Ascending aorta (tissue), 2 donors: Measurements from ENCODE around the gene KANSL2. TPM values are rescaled to one million over a fixed set of nuclear protein-coding genes. Genes with fewer than 3 reads are reported as not detected.
A peak's percentile ranks its signal among the peaks of the same experiment; 100 is the strongest.

ENCODE experiments used
- DNase-seq, 2 donors: peaks; one replicate each; pipeline ENCODE4 v3.0.0-alpha.2; 2019; ENCODE audit warnings: low spot score in 2 of 2
- H3K27ac ChIP-seq, 2 donors: fragments of 200-600 bp; sonication (generic); one replicate each; pipeline ENCODE4 v1.5.1; 2016 to 2017; ENCODE audit warnings: mild to moderate bottlenecking in 1 of 2
- H3K27me3 ChIP-seq: fragments of 200-600 bp; sonication (generic); one replicate; pipeline ENCODE4 v1.5.1; 2017
- H3K36me3 ChIP-seq, 2 donors: fragments of 200-600 bp; sonication (generic); one replicate each; pipeline ENCODE4 v1.5.1; 2016
- H3K4me1 ChIP-seq, 2 donors: fragments of 200-600 bp; sonication (generic); one replicate each; pipeline ENCODE4 v1.5.1; 2016 to 2017; ENCODE audit warnings: mild to moderate bottlenecking in 1 of 2
- H3K4me3 ChIP-seq, 2 donors: fragments of 200-600 bp; sonication (generic); one replicate each; pipeline ENCODE4 v1.5.1; 2016 to 2017; ENCODE audit warnings: mild to moderate bottlenecking in 1 of 2
- H3K9me3 ChIP-seq, 2 donors: fragments of 200-600 bp; sonication (generic); one replicate each; pipeline ENCODE4 v1.5.1; 2016
- intact Hi-C: fragments of 100-400 bp; cut with DNase I; formaldehyde crosslinking; loops from one replicate; pipeline ENCODE4 v1.15.1; 2023
- total RNA-seq: library from RNA; depleted of rRNA; stranded (reverse); fragments of >200 nt; gene quantifications from one replicate; pipeline ENCODE4 v1.1.0, GENCODE V29; 2016
- TF ChIP-seq, protein P1 (sequence below), 3 experiments: fragments of 200-600 bp in 2 of 3; fragments of 450-650 bp in 1 of 3; sonication (generic) in 2 of 3; IDR thresholded peaks; one replicate each; pipeline ENCODE4 v1.5.1; 2016 to 2019; ENCODE audit warnings: antibody characterized with exemption in 3 of 3, mild to moderate bottlenecking in 1 of 3, moderate library complexity in 1 of 3

KANSL2 gene
- total RNA-seq, 1 donor from 2014 or later, result 30.1 TPM

DNA sequence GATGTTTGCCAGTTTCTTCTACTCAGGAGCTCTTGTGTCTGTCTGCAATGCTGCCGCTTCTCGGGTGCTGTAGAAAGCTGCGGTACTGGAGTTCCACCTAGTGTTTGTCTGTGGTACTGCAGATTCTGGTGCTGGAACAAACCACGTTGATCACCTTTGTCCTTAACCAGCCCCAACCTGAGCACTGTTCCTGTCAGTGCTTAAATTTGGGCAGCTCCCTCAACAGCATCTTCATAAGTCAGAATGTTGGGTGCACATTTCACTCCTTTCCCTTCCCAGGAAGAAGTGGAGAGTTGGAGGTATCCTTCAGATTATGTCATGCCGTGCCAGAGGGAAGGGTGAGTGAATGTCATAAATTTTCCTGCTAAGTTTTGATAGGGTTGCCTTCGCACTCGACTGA lies 63.5 kb downstream of the KANSL2 start:
- Histone ChIP-seq H3K4me3 (no peak overlapping the region), H3K9me3 (peaks cover 0 to 2% of the 10 kb centered on the region in 2 donors), H3K36me3 (no peaks in the 10 kb centered on the region), H3K27me3 (no peaks in the 10 kb centered on the region), H3K4me1 (no peaks in the 10 kb centered on the region), H3K27ac (no peak overlapping the region)
- intact Hi-C loops, result no loop called here
- DNase-seq, result peak in 1 of 2 donors; percentile 78
- TF ChIP-seq, protein P1, sequence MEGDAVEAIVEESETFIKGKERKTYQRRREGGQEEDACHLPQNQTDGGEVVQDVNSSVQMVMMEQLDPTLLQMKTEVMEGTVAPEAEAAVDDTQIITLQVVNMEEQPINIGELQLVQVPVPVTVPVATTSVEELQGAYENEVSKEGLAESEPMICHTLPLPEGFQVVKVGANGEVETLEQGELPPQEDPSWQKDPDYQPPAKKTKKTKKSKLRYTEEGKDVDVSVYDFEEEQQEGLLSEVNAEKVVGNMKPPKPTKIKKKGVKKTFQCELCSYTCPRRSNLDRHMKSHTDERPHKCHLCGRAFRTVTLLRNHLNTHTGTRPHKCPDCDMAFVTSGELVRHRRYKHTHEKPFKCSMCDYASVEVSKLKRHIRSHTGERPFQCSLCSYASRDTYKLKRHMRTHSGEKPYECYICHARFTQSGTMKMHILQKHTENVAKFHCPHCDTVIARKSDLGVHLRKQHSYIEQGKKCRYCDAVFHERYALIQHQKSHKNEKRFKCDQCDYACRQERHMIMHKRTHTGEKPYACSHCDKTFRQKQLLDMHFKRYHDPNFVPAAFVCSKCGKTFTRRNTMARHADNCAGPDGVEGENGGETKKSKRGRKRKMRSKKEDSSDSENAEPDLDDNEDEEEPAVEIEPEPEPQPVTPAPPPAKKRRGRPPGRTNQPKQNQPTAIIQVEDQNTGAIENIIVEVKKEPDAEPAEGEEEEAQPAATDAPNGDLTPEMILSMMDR (IDR thresholded peaks at IDR 0.05), result peak; percentile 70 to 95 (median 93)

DNA sequence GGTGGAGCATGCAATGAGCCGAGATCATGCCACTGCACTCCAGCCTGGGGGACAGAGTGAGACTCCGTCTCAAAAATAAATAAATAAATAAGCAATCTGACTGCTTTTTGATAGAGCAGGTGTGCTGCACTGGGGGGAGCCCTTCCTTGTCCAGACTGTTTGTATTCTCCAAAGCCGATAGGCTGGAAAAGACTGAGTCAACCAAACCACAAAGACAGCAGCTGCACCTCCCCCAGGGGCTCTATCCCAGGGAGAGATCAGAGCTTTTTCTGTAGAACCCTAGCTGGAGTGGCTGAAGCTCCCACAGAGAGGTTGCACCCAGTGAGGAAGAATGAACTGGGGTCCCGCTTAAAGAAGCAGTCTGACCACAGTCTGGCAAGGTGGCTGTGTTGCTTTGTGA lies 66.4 kb downstream of the KANSL2 start:
- intact Hi-C loops, result no loop called here
- TF ChIP-seq, protein P1 (IDR thresholded peaks at IDR 0.05), result no peak

DNA sequence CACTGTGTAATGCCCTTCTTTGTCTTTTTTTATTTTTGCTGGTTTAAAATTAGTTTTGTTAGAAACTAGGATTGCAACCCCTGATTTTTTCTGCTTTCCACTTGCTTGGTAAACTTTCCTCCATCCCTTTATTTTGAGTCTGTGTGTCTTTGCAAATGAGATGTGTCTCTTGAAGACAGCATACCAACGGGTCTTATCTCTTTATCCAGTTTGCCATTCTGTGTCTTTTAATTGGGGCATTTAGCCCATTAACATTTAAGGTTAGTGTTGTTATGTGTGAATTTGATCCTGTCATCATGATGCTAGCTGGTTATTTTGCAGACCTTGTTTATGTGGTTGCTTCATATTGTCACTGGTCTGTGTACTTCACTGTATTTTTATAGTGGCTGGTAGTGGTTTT lies 68.7 kb downstream of the KANSL2 start:
- Histone ChIP-seq H3K36me3 (no peaks in the 10 kb centered on the region), H3K4me3 (no peak overlapping the region), H3K9me3 (peaks cover 4 to 6% of the 10 kb centered on the region in 2 donors), H3K27ac (no peak overlapping the region), H3K27me3 (no peaks in the 10 kb centered on the region), H3K4me1 (no peaks in the 10 kb centered on the region)
- TF ChIP-seq, protein P1 (IDR thresholded peaks at IDR 0.05), result no peak
- intact Hi-C loops, result no loop called here
- DNase-seq, result no peak

More for the DNA sequence above, 66.4 kb downstream of the KANSL2 start:
- DNase-seq, result no peak
- Histone ChIP-seq H3K4me3 (no peak overlapping the region), H3K9me3 (peaks cover 4 to 6% of the 10 kb centered on the region in 2 donors), H3K4me1 (no peaks in the 10 kb centered on the region), H3K27me3 (no peaks in the 10 kb centered on the region), H3K27ac (no peak overlapping the region), H3K36me3 (no peaks in the 10 kb centered on the region)

Other genes with a start within 250 kb of the KANSL2 start
- gene ANP32D, start 209.7 kb downstream of the KANSL2 start, total RNA-seq, result not detected
- not detected for gene C12orf54, start 199.7 kb downstream of the KANSL2 start, total RNA-seq
- not detected for gene OR8S1, start 156.6 kb downstream of the KANSL2 start, total RNA-seq
- gene LALBA, start 112.2 kb downstream of the KANSL2 start, total RNA-seq, result not detected
- 28.0 TPM for gene CCNT1, start 34.5 kb upstream of the KANSL2 start, total RNA-seq
- 65.0 TPM for gene ADCY6, start 106.9 kb upstream of the KANSL2 start, total RNA-seq
- 54.5 TPM for gene CACNB3, start 136.3 kb upstream of the KANSL2 start, total RNA-seq
- 39.4 TPM for gene DDX23, start 169.9 kb upstream of the KANSL2 start, total RNA-seq
- gene RND1, start 183.6 kb upstream of the KANSL2 start, total RNA-seq, result 0.85 TPM
- gene FKBP11, start 243.3 kb upstream of the KANSL2 start, total RNA-seq, result 38.8 TPM